ENCODE results near the gene ZSCAN5B. TPM values are rescaled to one million over a fixed set of nuclear protein-coding genes. Genes with fewer than 3 reads are reported as not detected.
"Not testable (repeated sequence)": the region's sequence is repeated elsewhere in the genome, so short reads cannot be mapped to it uniquely, and the experiment has no call there.

Gene ZSCAN5B
- total RNA-seq (not detected), polyA plus RNA-seq (under 1 TPM in 1 of 2 donors, not detected in 1; 0.06 TPM)
- long read RNA-seq, donor 1: 0 reads
- long read RNA-seq, donor 2: 0 reads
- long read RNA-seq, donor 3: 0 reads

GRCh38 chr19:56197646-56198045 is at the start of gene ZSCAN5B:
Gene ZSCAN5B, minus strand, starts transcription at chr19:56197783. Its CDS starts 4,731 bp downstream, at chr19:56193052.
- H3K27ac ChIP-seq; intact Hi-C loops (cut with DNase I); ATAC-seq; H3K36me3 ChIP-seq; H3K4me1 ChIP-seq; H3K27me3 ChIP-seq; H3K9me3 ChIP-seq; H3K4me3 ChIP-seq; DNase-seq: not testable (repeated sequence)
- 89% methylated on average over 23 of the region's 23 CpGs for WGBS, 2 donors

GRCh38 chr19:56245764-56246163 is 48.2 kb upstream of the ZSCAN5B start:
- H3K4me1 ChIP-seq; H3K36me3 ChIP-seq; intact Hi-C loops (cut with DNase I); H3K9me3 ChIP-seq; H3K27ac ChIP-seq; ATAC-seq; H3K27me3 ChIP-seq; DNase-seq; H3K4me3 ChIP-seq: not testable (repeated sequence)
- WGBS, 2 donors: 68 to 75% methylated on average over 4 of the region's 4 CpGs

- intact Hi-C loops (cut with DNase I): no loop called here
- ATAC-seq: no peak
- WGBS, 2 donors: 89 to 90% methylated on average over 7 of the region's 7 CpGs
Observed at GRCh38 chr19:56245121-56245740, 47.6 kb upstream of the ZSCAN5B start.

GRCh38 chr19:56223481-56223880 is 25.9 kb upstream of the ZSCAN5B start:
- DNase-seq (no peak), ATAC-seq (no peak)
- no peak overlapping the region for H3K4me3 ChIP-seq
- WGBS, 2 donors: 90 to 91% methylated on average over 9 of the region's 9 CpGs
- intact Hi-C loops (cut with DNase I): no loop called here
- H3K36me3 ChIP-seq: peaks cover 0 to 11% (median 0%) of the 10 kb centered on the region in 9 donors
- no peak for TF ChIP-seq CTCF (IDR thresholded peaks at IDR 0.05)
- H3K9me3 ChIP-seq: no peaks in the 10 kb centered on the region
- no peaks in the 10 kb centered on the region for H3K4me1 ChIP-seq
- no peak overlapping the region for H3K27ac ChIP-seq
- H3K27me3 ChIP-seq: no peaks in the 10 kb centered on the region

More at GRCh38 chr19:56245121-56245740, 47.6 kb upstream of the ZSCAN5B start:
- no peak for DNase-seq
- H3K9me3 ChIP-seq: no peaks in the 10 kb centered on the region
- TF ChIP-seq CTCF (IDR thresholded peaks at IDR 0.05): no peak
- H3K4me3 ChIP-seq: no peak overlapping the region
- H3K27ac ChIP-seq: no peak overlapping the region
- no peaks in the 10 kb centered on the region for H3K36me3 ChIP-seq
- no peaks in the 10 kb centered on the region for H3K4me1 ChIP-seq
- H3K27me3 ChIP-seq: no peaks in the 10 kb centered on the region

GRCh38 chr19:56222901-56223300 is 25.3 kb upstream of the ZSCAN5B start:
- H3K4me1 ChIP-seq: peaks cover 0 to under 1% (median 0%) of the 10 kb centered on the region in 9 donors
- TF ChIP-seq CTCF (IDR thresholded peaks at IDR 0.05): no peak
- WGBS, 2 donors: 75 to 83% methylated on average over 6 of the region's 6 CpGs
- H3K27me3 ChIP-seq: peaks cover 0 to 3% (median 0%) of the 10 kb centered on the region in 7 donors
- no peaks in the 10 kb centered on the region for H3K9me3 ChIP-seq
- no peak overlapping the region for H3K4me3 ChIP-seq
- DNase-seq: no peak
- H3K36me3 ChIP-seq: peaks cover 0 to 11% (median 0%) of the 10 kb centered on the region in 9 donors
- intact Hi-C loops (cut with DNase I): no loop called here
- ATAC-seq: no peak
- H3K27ac ChIP-seq: no peak overlapping the region
